T-helper 9 cell (primary cell): Measurements from ENCODE around the gene COL4A2.

Source experiments
- DNase-seq: peaks from one replicate; pipeline ENCODE4 v3.0.0-alpha.2; 2020

COL4A2 gene

GRCh38 chr13:110323172-110323891 lies 16.2 kb downstream of the COL4A2 start:
- DNase-seq = no peak

GRCh38 chr13:110324026-110324749 lies 17.1 kb downstream of the COL4A2 start:
- DNase-seq = no peak

- DNase-seq = no peak
These were observed 19.3 kb downstream of the COL4A2 start for GRCh38 chr13:110326263-110326904.

GRCh38 chr13:110327051-110327721 lies 20.1 kb downstream of the COL4A2 start:
- no peak for DNase-seq

GRCh38 chr13:110328573-110328972 lies 21.5 kb downstream of the COL4A2 start:
- DNase-seq = no peak

GRCh38 chr13:110329258-110329657 lies 22.2 kb downstream of the COL4A2 start:
- no peak for DNase-seq

- no peak for DNase-seq
These were observed 22.8 kb downstream of the COL4A2 start for GRCh38 chr13:110329798-110330461.

- DNase-seq = no peak
These were observed 23.5 kb downstream of the COL4A2 start for GRCh38 chr13:110330491-110331011.

- DNase-seq = no peak
These were observed 24.3 kb downstream of the COL4A2 start for GRCh38 chr13:110331362-110331761.

GRCh38 chr13:110332750-110333149 lies 25.7 kb downstream of the COL4A2 start:
- DNase-seq = no peak

GRCh38 chr13:110333837-110334236 lies 26.8 kb downstream of the COL4A2 start:
- DNase-seq = no peak

- DNase-seq = no peak
These were observed 27.2 kb downstream of the COL4A2 start for GRCh38 chr13:110334256-110334655.

- no peak for DNase-seq
These were observed 27.9 kb downstream of the COL4A2 start for GRCh38 chr13:110334841-110335490.

- no peak for DNase-seq
These were observed 29.0 kb downstream of the COL4A2 start for GRCh38 chr13:110336108-110336507.

GRCh38 chr13:110336681-110337080 lies 29.6 kb downstream of the COL4A2 start:
- no peak for DNase-seq

- DNase-seq = no peak
These were observed 30.2 kb downstream of the COL4A2 start for GRCh38 chr13:110337247-110337646.

- no peak for DNase-seq
These were observed 31.5 kb downstream of the COL4A2 start for GRCh38 chr13:110338441-110339101.

GRCh38 chr13:110339263-110339662 lies 32.2 kb downstream of the COL4A2 start:
- no peak for DNase-seq

GRCh38 chr13:110339975-110340550 lies 33.0 kb downstream of the COL4A2 start:
- DNase-seq = no peak

- DNase-seq = peak; percentile 4
These were observed 33.8 kb downstream of the COL4A2 start for GRCh38 chr13:110340812-110341444.
